ENCODE measurements around the gene POMT1.

POMT1 gene

DNA sequence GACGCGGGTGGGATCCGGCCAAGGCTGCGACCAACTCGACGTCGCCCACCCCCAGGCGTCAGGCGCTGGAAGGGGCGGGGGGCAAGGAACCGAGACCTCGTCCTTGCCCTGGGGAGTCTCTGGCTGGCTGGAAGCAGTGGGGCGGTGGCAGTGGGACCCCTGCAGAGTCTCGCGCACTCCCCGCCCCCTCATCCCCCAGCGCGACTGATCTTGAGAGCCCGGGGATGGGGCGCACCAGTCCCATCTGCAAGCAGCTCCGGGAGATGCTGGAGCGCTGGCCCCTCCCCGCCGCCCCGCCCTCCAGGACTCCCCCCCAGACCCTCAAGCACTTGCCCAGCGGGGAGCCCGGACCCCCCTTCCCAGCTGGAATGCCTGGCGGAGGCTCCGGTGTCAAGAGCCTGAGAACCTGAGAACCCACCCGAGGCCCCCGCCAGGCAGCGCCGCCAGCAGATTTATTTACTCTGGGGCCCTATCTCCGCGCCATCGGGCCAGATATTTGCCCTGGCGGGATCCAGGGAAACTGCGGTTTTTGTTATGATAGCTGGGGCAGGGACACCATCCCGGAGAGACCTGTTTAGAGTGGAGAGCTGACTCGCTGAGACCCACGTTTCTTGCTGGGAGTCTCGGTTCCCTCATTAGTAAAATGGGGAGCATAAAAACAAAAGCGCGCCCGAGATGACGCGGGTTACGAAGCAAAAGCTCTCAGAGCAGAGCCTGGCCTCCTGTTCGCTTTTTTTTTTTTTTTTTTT, 43.8 kb downstream of the POMT1 start:
- Histone ChIP-seq H3K9me3 (ENCODE audit: control insufficient read depth, insufficient read depth, low read depth, low read length) (no peaks in the 10 kb centered on the region), H3K4me1 (ENCODE audit: control insufficient read depth, insufficient read depth, low read length) (0 out of 2 replicates have a peak, but pooled peaks cover 3% of the 10 kb centered on the region), H3K27ac (ENCODE audit: extremely low read depth, low read depth, low read length) (peak overlapping the region; percentile 36; the same call in 1 of the 2 replicates), H3K4me3 (ENCODE audit: low read depth, low read length) (peak overlapping the region; percentile 28), H3K36me3 (ENCODE audit: control insufficient read depth in 2 of 2, insufficient read depth in 1 of 2, low read length in 2 of 2) (no peaks in the 10 kb centered on the region)
- ChIA-PET CTCF (interaction anchor here (0.6 to 1.2 kb wide), 9 partner anchors 11 to 940 kb away, joined by 3 to 4 read pairs (median 3); no protein-coding TSS in a partner anchor), POLR2A (interaction anchor here (0.5 to 1.7 kb wide), 8 partner anchors 13 to 229 kb away, joined by 3 to 7 read pairs (median 4); no protein-coding TSS in a partner anchor)
- TF ChIP-seq SP3 (tag by site-specific recombination; IDR thresholded peaks at IDR 0.05) (peak; percentile 17; the same call in 1 of the 2 replicates), ZEB2 (tag by site-specific recombination; IDR thresholded peaks at IDR 0.05) (no peak), ZNF664 (tag by site-specific recombination; IDR thresholded peaks at IDR 0.05) (no peak), ZNF133 (tag by site-specific recombination; IDR thresholded peaks at IDR 0.05) (no peak), KLF7 (tag by site-specific recombination; IDR thresholded peaks at IDR 0.05; ENCODE audit: borderline replicate concordance) (no peak), ZSCAN23 (tag by site-specific recombination; IDR thresholded peaks at IDR 0.05) (no peak), SP7 (tag by site-specific recombination; IDR thresholded peaks at IDR 0.05) (no peak), TRIM28 (IDR thresholded peaks at IDR 0.05; ENCODE audit: borderline replicate concordance, low read length) (no peak), ZSCAN30 (tag by site-specific recombination; IDR thresholded peaks at IDR 0.05) (no peak), ZNF112 (tag by site-specific recombination; IDR thresholded peaks at IDR 0.05) (no peak), ZNF416 (tag by site-specific recombination; IDR thresholded peaks at IDR 0.05) (no peak), ZSCAN16 (tag by site-specific recombination; IDR thresholded peaks at IDR 0.05) (no peak), ZNF202 (tag by site-specific recombination; IDR thresholded peaks at IDR 0.05; ENCODE audit: borderline replicate concordance) (no peak), GLIS2 (tag by site-specific recombination; IDR thresholded peaks at IDR 0.05) (peak; percentile 84), ZBTB8A (tag by site-specific recombination; IDR thresholded peaks at IDR 0.05) (no peak; the same call in 1 of the 2 replicates), KLF8 (tag by site-specific recombination; IDR thresholded peaks at IDR 0.05) (0 out of 2 replicates have a peak, but pooled peaks have one; percentile 15), MZF1 (tag by site-specific recombination; IDR thresholded peaks at IDR 0.05; ENCODE audit: borderline replicate concordance) (no peak), ZNF391 (tag by site-specific recombination; IDR thresholded peaks at IDR 0.05; ENCODE audit: borderline replicate concordance, low read depth) (no peak), ZNF777 (tag by site-specific recombination; IDR thresholded peaks at IDR 0.05; ENCODE audit: borderline replicate concordance) (0 out of 2 replicates have a peak, but pooled peaks have one; percentile 6), KLF9 (tag by site-specific recombination; IDR thresholded peaks at IDR 0.05; ENCODE audit: low read depth) (0 out of 2 replicates have a peak, but pooled peaks have one; percentile 17), ZNF214 (tag by site-specific recombination; IDR thresholded peaks at IDR 0.05; ENCODE audit: borderline replicate concordance) (no peak), ZNF585B (tag by site-specific recombination; IDR thresholded peaks at IDR 0.05) (no peak), ZNF175 (tag by site-specific recombination; IDR thresholded peaks at IDR 0.05) (no peak), ZNF571 (tag by site-specific recombination; IDR thresholded peaks at IDR 0.05) (no peak)
- TF ChIP-seq, protein P1, sequence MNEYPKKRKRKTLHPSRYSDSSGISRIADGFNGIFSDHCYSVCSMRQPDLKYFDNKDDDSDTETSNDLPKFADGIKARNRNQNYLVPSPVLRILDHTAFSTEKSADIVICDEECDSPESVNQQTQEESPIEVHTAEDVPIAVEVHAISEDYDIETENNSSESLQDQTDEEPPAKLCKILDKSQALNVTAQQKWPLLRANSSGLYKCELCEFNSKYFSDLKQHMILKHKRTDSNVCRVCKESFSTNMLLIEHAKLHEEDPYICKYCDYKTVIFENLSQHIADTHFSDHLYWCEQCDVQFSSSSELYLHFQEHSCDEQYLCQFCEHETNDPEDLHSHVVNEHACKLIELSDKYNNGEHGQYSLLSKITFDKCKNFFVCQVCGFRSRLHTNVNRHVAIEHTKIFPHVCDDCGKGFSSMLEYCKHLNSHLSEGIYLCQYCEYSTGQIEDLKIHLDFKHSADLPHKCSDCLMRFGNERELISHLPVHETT (tag by site-specific recombination; IDR thresholded peaks at IDR 0.05), result no peak
- TF ChIP-seq, protein P2, sequence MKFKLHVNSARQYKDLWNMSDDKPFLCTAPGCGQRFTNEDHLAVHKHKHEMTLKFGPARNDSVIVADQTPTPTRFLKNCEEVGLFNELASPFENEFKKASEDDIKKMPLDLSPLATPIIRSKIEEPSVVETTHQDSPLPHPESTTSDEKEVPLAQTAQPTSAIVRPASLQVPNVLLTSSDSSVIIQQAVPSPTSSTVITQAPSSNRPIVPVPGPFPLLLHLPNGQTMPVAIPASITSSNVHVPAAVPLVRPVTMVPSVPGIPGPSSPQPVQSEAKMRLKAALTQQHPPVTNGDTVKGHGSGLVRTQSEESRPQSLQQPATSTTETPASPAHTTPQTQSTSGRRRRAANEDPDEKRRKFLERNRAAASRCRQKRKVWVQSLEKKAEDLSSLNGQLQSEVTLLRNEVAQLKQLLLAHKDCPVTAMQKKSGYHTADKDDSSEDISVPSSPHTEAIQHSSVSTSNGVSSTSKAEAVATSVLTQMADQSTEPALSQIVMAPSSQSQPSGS (tag by site-specific recombination; IDR thresholded peaks at IDR 0.05; ENCODE audit: low read depth), result no peak
- TF ChIP-seq, protein P3, sequence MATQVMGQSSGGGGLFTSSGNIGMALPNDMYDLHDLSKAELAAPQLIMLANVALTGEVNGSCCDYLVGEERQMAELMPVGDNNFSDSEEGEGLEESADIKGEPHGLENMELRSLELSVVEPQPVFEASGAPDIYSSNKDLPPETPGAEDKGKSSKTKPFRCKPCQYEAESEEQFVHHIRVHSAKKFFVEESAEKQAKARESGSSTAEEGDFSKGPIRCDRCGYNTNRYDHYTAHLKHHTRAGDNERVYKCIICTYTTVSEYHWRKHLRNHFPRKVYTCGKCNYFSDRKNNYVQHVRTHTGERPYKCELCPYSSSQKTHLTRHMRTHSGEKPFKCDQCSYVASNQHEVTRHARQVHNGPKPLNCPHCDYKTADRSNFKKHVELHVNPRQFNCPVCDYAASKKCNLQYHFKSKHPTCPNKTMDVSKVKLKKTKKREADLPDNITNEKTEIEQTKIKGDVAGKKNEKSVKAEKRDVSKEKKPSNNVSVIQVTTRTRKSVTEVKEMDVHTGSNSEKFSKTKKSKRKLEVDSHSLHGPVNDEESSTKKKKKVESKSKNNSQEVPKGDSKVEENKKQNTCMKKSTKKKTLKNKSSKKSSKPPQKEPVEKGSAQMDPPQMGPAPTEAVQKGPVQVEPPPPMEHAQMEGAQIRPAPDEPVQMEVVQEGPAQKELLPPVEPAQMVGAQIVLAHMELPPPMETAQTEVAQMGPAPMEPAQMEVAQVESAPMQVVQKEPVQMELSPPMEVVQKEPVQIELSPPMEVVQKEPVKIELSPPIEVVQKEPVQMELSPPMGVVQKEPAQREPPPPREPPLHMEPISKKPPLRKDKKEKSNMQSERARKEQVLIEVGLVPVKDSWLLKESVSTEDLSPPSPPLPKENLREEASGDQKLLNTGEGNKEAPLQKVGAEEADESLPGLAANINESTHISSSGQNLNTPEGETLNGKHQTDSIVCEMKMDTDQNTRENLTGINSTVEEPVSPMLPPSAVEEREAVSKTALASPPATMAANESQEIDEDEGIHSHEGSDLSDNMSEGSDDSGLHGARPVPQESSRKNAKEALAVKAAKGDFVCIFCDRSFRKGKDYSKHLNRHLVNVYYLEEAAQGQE (tag by site-specific recombination; IDR thresholded peaks at IDR 0.05), result no peak
- TF ChIP-seq, protein P4, sequence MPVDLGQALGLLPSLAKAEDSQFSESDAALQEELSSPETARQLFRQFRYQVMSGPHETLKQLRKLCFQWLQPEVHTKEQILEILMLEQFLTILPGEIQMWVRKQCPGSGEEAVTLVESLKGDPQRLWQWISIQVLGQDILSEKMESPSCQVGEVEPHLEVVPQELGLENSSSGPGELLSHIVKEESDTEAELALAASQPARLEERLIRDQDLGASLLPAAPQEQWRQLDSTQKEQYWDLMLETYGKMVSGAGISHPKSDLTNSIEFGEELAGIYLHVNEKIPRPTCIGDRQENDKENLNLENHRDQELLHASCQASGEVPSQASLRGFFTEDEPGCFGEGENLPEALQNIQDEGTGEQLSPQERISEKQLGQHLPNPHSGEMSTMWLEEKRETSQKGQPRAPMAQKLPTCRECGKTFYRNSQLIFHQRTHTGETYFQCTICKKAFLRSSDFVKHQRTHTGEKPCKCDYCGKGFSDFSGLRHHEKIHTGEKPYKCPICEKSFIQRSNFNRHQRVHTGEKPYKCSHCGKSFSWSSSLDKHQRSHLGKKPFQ (tag by site-specific recombination; IDR thresholded peaks at IDR 0.05), result no peak
- TF ChIP-seq, protein P5, sequence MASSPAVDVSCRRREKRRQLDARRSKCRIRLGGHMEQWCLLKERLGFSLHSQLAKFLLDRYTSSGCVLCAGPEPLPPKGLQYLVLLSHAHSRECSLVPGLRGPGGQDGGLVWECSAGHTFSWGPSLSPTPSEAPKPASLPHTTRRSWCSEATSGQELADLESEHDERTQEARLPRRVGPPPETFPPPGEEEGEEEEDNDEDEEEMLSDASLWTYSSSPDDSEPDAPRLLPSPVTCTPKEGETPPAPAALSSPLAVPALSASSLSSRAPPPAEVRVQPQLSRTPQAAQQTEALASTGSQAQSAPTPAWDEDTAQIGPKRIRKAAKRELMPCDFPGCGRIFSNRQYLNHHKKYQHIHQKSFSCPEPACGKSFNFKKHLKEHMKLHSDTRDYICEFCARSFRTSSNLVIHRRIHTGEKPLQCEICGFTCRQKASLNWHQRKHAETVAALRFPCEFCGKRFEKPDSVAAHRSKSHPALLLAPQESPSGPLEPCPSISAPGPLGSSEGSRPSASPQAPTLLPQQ (tag by site-specific recombination; IDR thresholded peaks at IDR 0.05), result 0 out of 2 replicates have a peak, but pooled peaks have one; percentile 34
